Liver (tissue), 9 donors: ENCODE results near the gene MGAT4C. TPM values are rescaled to one million over a fixed set of nuclear protein-coding genes. Genes with fewer than 3 reads are reported as not detected.
"Not testable (repeated sequence)": the region's sequence is repeated elsewhere in the genome, so short reads cannot be mapped to it uniquely, and the experiment has no call there.

ENCODE experiments used
- DNase-seq: peaks from one replicate; pipeline ENCODE4 v3.0.0-alpha.2; 2017; ENCODE audit warnings: low spot score
- H3K27ac ChIP-seq, 2 donors: one replicate each; pipeline ENCODE4 v1.7.0; 2013; ENCODE audit warnings: inconsistent platforms in 2 of 2, low read length in 2 of 2, control low read depth in 1 of 2, low read depth in 1 of 2, mild to moderate bottlenecking in 1 of 2
- H3K27me3 ChIP-seq, 4 donors: one replicate each; pipeline versions ENCODE4 v1.6.1 to v1.7.0; 2013; ENCODE audit warnings: low read length in 3 of 4, inconsistent platforms in 1 of 4, mild to moderate bottlenecking in 1 of 4, moderate library complexity in 1 of 4; ENCODE audit not compliant: control insufficient read depth in 4 of 4, insufficient read depth in 4 of 4
- H3K36me3 ChIP-seq, 4 donors: one replicate each; pipeline versions ENCODE4 v1.6.1 to v1.7.0; 2013; ENCODE audit warnings: low read length in 3 of 4, mild to moderate bottlenecking in 3 of 4, low read depth in 1 of 4, moderate library complexity in 1 of 4; ENCODE audit not compliant: control insufficient read depth in 4 of 4, insufficient read depth in 3 of 4
- H3K4me1 ChIP-seq, 4 donors: one replicate each; pipeline versions ENCODE4 v1.6.1 to v1.7.0; 2013; ENCODE audit warnings: low read length in 3 of 4, mild to moderate bottlenecking in 3 of 4, moderate library complexity in 1 of 4; ENCODE audit not compliant: control insufficient read depth in 4 of 4, insufficient read depth in 4 of 4
- H3K4me3 ChIP-seq, 3 donors: one replicate each; pipeline versions ENCODE4 v1.6.1 to v1.7.0; 2013; ENCODE audit warnings: low read length in 3 of 3, control low read depth in 1 of 3, low read depth in 1 of 3, mild to moderate bottlenecking in 1 of 3
- H3K9ac ChIP-seq, 2 donors: one replicate each; pipeline ENCODE4 v1.7.0; 2013; ENCODE audit warnings: low read length in 2 of 2, mild to moderate bottlenecking in 2 of 2, moderate library complexity in 2 of 2, control low read depth in 1 of 2, low read depth in 1 of 2
- H3K9me3 ChIP-seq, 4 donors: one replicate each; pipeline versions ENCODE4 v1.6.1 to v1.7.0; 2013; ENCODE audit warnings: low read length in 3 of 4; ENCODE audit not compliant: control insufficient read depth in 4 of 4
- GABPA ChIP-seq, 2 donors: IDR thresholded peaks in 1 of 2; conservative IDR thresholded peaks in 1 of 2; 2 replicates each; pipeline ENCODE4 v1.6.1; 2016; ENCODE audit warnings: antibody characterized with exemption in 2 of 2, mild to moderate bottlenecking in 1 of 2, moderate library complexity in 1 of 2
- JUND ChIP-seq, 2 donors: IDR thresholded peaks; 2 replicates each; pipeline ENCODE4 v1.6.1; 2016; ENCODE audit warnings: antibody characterized with exemption in 2 of 2
- NR2F2 ChIP-seq: IDR thresholded peaks from 2 replicates; pipeline ENCODE4 v1.6.1; 2016; ENCODE audit warnings: antibody characterized with exemption
- RAD21 ChIP-seq, 2 donors: IDR thresholded peaks; 2 replicates each; pipeline ENCODE4 v1.6.1; 2016; ENCODE audit warnings: antibody characterized with exemption in 2 of 2, mild to moderate bottlenecking in 2 of 2
- RXRA ChIP-seq, 2 donors: IDR thresholded peaks; 2 replicates each; pipeline ENCODE4 v1.6.1; 2017 to 2018; ENCODE audit warnings: antibody characterized with exemption in 2 of 2, mild to moderate bottlenecking in 1 of 2
- YY1 ChIP-seq: IDR thresholded peaks from 2 replicates; pipeline ENCODE4 v1.6.1; 2016; ENCODE audit warnings: antibody characterized with exemption, mild to moderate bottlenecking
- WGBS: extraction: QIAGEN DNeasy Blood & Tissue Kit; methylation state at CpG from one replicate; pipeline ENCODE4 v1.1.7; 2013; 5-methylcytosine and 5-hydroxymethylcytosine counted together
- polyA plus RNA-seq, 2 donors: library from polyadenylated mRNA; stranded (reverse) in 1 of 2; unstranded in 1 of 2; fragments of 200-250 nt in 1 of 2; fragments of >200 nt in 1 of 2; fragmentation: Nextera tagmentation in 1 of 2; extraction: Ambion mirVana in 1 of 2; gene quantifications; one replicate each; pipeline versions ENCODE4 v1.2.1 to v1.2.3, GENCODE V29; 2013 to 2015
- total RNA-seq, 2 donors: library from RNA; depleted of rRNA; stranded (reverse); fragments of >200 nt; gene quantifications; one replicate each; pipeline ENCODE4 v1.2.3, GENCODE V29; 2014
- TF ChIP-seq, protein P1 (sequence below): fragments of 150-350 bp; IDR thresholded peaks from 2 replicates; pipeline ENCODE4 v1.5.1; 2017; ENCODE audit warnings: improper control_type of control experiment, low read depth, low read length; ENCODE audit not compliant: missing input control
- TF ChIP-seq, protein P2 (sequence below): IDR thresholded peaks from 2 replicates; pipeline ENCODE4 v1.6.1; 2016; ENCODE audit warnings: antibody characterized with exemption, mild to moderate bottlenecking
- donor health status: healthy.
- donor health status: healthy.
- donor health status: healthy.
- donor health status: healthy.
- donor health status: healthy.

MGAT4C gene
- total and polyA plus RNA-seq, 4 donors: 0.02 to 0.65 (median 0.09) TPM

DNA sequence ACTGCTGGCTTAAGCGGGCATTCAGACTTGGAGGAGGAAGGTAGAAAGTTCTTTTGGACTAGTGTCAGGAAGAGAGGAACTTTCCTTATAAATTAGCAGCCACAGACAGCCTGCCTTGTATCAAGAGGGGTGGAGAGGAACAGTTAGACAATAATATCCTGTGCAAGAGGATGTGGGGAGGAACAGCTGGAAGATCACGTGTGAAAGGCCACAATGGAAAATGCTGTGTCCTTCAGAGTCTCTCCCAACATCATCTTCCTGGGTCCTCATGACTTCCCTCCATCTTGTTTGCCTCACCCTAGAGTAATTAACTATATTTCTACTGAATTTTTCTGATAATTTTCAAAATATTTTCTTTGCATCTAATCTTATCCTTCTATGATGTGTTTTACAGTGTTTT, 117.4 kb downstream of the MGAT4C start (continued):
- TF ChIP-seq, protein P1, sequence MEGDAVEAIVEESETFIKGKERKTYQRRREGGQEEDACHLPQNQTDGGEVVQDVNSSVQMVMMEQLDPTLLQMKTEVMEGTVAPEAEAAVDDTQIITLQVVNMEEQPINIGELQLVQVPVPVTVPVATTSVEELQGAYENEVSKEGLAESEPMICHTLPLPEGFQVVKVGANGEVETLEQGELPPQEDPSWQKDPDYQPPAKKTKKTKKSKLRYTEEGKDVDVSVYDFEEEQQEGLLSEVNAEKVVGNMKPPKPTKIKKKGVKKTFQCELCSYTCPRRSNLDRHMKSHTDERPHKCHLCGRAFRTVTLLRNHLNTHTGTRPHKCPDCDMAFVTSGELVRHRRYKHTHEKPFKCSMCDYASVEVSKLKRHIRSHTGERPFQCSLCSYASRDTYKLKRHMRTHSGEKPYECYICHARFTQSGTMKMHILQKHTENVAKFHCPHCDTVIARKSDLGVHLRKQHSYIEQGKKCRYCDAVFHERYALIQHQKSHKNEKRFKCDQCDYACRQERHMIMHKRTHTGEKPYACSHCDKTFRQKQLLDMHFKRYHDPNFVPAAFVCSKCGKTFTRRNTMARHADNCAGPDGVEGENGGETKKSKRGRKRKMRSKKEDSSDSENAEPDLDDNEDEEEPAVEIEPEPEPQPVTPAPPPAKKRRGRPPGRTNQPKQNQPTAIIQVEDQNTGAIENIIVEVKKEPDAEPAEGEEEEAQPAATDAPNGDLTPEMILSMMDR: no peak

DNA sequence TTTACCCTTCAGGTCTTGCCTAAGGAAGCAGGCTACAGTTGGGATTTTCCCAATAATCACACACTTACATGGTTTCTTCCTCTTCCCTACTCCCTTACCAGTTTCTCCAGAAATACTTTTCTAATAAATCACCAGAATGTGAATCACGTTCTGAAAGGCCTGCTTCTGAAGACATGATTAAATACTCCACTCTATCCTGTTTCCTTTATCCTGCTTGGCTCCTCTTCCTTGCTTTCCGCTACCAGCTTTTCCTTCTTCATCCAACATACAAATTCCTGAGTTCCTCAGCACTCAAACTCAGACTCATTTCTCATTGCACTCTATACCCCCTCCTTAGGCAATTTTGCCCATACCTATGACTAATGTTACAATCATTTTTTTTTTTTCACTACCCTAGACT, 118.3 kb downstream of the MGAT4C start:
- no peaks in the 10 kb centered on the region for H3K27me3 ChIP-seq
- H3K36me3 ChIP-seq: no peaks in the 10 kb centered on the region
- H3K4me1 ChIP-seq: no peaks in the 10 kb centered on the region
- H3K9ac ChIP-seq: no peak overlapping the region
- no peaks in the 10 kb centered on the region for H3K9me3 ChIP-seq
- 58% methylated on average over 2 of the region's 2 CpGs for WGBS
- no peak overlapping the region for H3K27ac ChIP-seq
- TF ChIP-seq RXRA (IDR thresholded peaks at IDR 0.05): no peak
- no peak for TF ChIP-seq RAD21 (IDR thresholded peaks at IDR 0.05)
- TF ChIP-seq, protein P2, sequence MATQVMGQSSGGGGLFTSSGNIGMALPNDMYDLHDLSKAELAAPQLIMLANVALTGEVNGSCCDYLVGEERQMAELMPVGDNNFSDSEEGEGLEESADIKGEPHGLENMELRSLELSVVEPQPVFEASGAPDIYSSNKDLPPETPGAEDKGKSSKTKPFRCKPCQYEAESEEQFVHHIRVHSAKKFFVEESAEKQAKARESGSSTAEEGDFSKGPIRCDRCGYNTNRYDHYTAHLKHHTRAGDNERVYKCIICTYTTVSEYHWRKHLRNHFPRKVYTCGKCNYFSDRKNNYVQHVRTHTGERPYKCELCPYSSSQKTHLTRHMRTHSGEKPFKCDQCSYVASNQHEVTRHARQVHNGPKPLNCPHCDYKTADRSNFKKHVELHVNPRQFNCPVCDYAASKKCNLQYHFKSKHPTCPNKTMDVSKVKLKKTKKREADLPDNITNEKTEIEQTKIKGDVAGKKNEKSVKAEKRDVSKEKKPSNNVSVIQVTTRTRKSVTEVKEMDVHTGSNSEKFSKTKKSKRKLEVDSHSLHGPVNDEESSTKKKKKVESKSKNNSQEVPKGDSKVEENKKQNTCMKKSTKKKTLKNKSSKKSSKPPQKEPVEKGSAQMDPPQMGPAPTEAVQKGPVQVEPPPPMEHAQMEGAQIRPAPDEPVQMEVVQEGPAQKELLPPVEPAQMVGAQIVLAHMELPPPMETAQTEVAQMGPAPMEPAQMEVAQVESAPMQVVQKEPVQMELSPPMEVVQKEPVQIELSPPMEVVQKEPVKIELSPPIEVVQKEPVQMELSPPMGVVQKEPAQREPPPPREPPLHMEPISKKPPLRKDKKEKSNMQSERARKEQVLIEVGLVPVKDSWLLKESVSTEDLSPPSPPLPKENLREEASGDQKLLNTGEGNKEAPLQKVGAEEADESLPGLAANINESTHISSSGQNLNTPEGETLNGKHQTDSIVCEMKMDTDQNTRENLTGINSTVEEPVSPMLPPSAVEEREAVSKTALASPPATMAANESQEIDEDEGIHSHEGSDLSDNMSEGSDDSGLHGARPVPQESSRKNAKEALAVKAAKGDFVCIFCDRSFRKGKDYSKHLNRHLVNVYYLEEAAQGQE: no peak
- no peak for TF ChIP-seq YY1
- no peak for TF ChIP-seq GABPA (IDR thresholded peaks at IDR 0.05 in 1 of 2, conservative IDR thresholded peaks at IDR 0.05 in 1 of 2)
- TF ChIP-seq NR2F2: no peak
- no peak overlapping the region for H3K4me3 ChIP-seq
- no peak for DNase-seq

DNA sequence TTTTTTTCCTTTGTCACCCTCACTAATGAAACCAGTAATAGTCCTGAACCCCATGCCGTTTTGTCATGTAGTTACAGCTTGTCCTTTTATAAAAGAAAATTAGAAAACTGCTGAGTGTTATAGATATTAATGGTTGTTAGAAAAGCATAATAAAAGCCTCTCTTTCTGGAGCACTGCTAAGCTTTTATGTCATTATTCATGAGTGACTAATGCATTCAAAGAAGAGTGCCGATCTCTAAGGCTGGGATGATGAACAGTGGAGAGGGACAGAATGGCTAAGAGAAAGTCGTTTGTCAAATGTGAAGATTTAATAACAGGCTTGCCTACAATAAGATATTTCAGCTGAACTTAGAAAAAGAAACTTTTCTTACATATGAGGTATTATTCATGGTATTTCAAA, 121.6 kb downstream of the MGAT4C start:
- H3K4me1 ChIP-seq: no peaks in the 10 kb centered on the region
- H3K9ac ChIP-seq: no peak overlapping the region
- 63% methylated on average over 3 of the region's 3 CpGs for WGBS
- H3K27me3 ChIP-seq: peaks cover 0 to 2% (median 0%) of the 10 kb centered on the region in 4 donors
- no peak for DNase-seq
- no peaks in the 10 kb centered on the region for H3K9me3 ChIP-seq
- TF ChIP-seq JUND (IDR thresholded peaks at IDR 0.05): no peak
- no peaks in the 10 kb centered on the region for H3K36me3 ChIP-seq
- no peak overlapping the region for H3K27ac ChIP-seq
- H3K4me3 ChIP-seq: no peak overlapping the region

DNA sequence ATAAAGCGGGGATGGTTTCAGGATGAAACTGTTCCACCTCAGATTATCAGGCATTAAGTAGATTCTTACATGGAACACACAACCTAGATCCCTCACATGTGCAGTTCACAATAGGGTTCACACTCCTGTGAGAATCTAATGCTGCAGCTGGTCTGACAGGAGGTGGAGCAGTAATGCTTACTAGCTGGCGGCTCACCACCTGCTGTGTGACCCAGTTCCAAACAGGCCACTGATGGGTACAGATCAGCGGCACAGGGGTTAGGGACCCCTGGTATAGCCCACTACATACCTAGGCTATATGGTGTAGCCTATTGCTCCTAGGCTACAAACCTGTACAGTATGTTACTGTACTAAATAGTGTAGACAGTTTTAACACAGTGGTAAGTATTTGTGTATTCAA, 129.3 kb downstream of the MGAT4C start:
- not testable (repeated sequence) for H3K4me1 ChIP-seq, H3K27ac ChIP-seq, H3K9ac ChIP-seq, H3K9me3 ChIP-seq, H3K36me3 ChIP-seq, DNase-seq, H3K4me3 ChIP-seq, H3K27me3 ChIP-seq
- WGBS: 85% methylated on average over 3 of the region's 3 CpGs
